Liver (tissue), 9 donors: Measurements from ENCODE around the gene UAP1. TPM values are rescaled to one million over a fixed set of nuclear protein-coding genes. Genes with fewer than 3 reads are reported as not detected.

Experiments
- DNase-seq: peaks from one replicate; pipeline ENCODE4 v3.0.0-alpha.2; 2017; ENCODE audit warnings: low spot score
- H3K27ac ChIP-seq, 2 donors: one replicate each; pipeline ENCODE4 v1.7.0; 2013; ENCODE audit warnings: inconsistent platforms in 2 of 2, low read length in 2 of 2, control low read depth in 1 of 2, low read depth in 1 of 2, mild to moderate bottlenecking in 1 of 2
- H3K27me3 ChIP-seq, 4 donors: one replicate each; pipeline versions ENCODE4 v1.6.1 to v1.7.0; 2013; ENCODE audit warnings: low read length in 3 of 4, inconsistent platforms in 1 of 4, mild to moderate bottlenecking in 1 of 4, moderate library complexity in 1 of 4; ENCODE audit not compliant: control insufficient read depth in 4 of 4, insufficient read depth in 4 of 4
- H3K36me3 ChIP-seq, 4 donors: one replicate each; pipeline versions ENCODE4 v1.6.1 to v1.7.0; 2013; ENCODE audit warnings: low read length in 3 of 4, mild to moderate bottlenecking in 3 of 4, low read depth in 1 of 4, moderate library complexity in 1 of 4; ENCODE audit not compliant: control insufficient read depth in 4 of 4, insufficient read depth in 3 of 4
- H3K4me1 ChIP-seq, 4 donors: one replicate each; pipeline versions ENCODE4 v1.6.1 to v1.7.0; 2013; ENCODE audit warnings: low read length in 3 of 4, mild to moderate bottlenecking in 3 of 4, moderate library complexity in 1 of 4; ENCODE audit not compliant: control insufficient read depth in 4 of 4, insufficient read depth in 4 of 4
- H3K4me3 ChIP-seq, 3 donors: one replicate each; pipeline versions ENCODE4 v1.6.1 to v1.7.0; 2013; ENCODE audit warnings: low read length in 3 of 3, control low read depth in 1 of 3, low read depth in 1 of 3, mild to moderate bottlenecking in 1 of 3
- H3K9ac ChIP-seq, 2 donors: one replicate each; pipeline ENCODE4 v1.7.0; 2013; ENCODE audit warnings: low read length in 2 of 2, mild to moderate bottlenecking in 2 of 2, moderate library complexity in 2 of 2, control low read depth in 1 of 2, low read depth in 1 of 2
- H3K9me3 ChIP-seq, 4 donors: one replicate each; pipeline versions ENCODE4 v1.6.1 to v1.7.0; 2013; ENCODE audit warnings: low read length in 3 of 4; ENCODE audit not compliant: control insufficient read depth in 4 of 4
- EGR1 ChIP-seq, 2 donors: IDR thresholded peaks; 2 replicates each; pipeline ENCODE4 v1.6.1; 2016 to 2018; ENCODE audit warnings: antibody characterized with exemption in 2 of 2, low read depth in 2 of 2
- FOXA1 ChIP-seq: IDR thresholded peaks from 2 replicates; pipeline ENCODE4 v1.6.1; 2016; ENCODE audit warnings: antibody characterized with exemption
- FOXA2 ChIP-seq: IDR thresholded peaks from 2 replicates; pipeline ENCODE4 v1.6.1; 2016; ENCODE audit warnings: antibody characterized with exemption
- GABPA ChIP-seq, 2 donors: IDR thresholded peaks in 1 of 2; conservative IDR thresholded peaks in 1 of 2; 2 replicates each; pipeline ENCODE4 v1.6.1; 2016; ENCODE audit warnings: antibody characterized with exemption in 2 of 2, mild to moderate bottlenecking in 1 of 2, moderate library complexity in 1 of 2
- HNF4A ChIP-seq, 2 donors: conservative IDR thresholded peaks; 2 replicates each; pipeline ENCODE4 v1.6.1; 2016; ENCODE audit warnings: antibody characterized with exemption in 2 of 2, mild to moderate bottlenecking in 2 of 2
- HNF4G ChIP-seq: IDR thresholded peaks from 2 replicates; pipeline ENCODE4 v1.6.1; 2016; ENCODE audit warnings: antibody characterized with exemption
- JUND ChIP-seq, 2 donors: IDR thresholded peaks; 2 replicates each; pipeline ENCODE4 v1.6.1; 2016; ENCODE audit warnings: antibody characterized with exemption in 2 of 2
- NR2F2 ChIP-seq: IDR thresholded peaks from 2 replicates; pipeline ENCODE4 v1.6.1; 2016; ENCODE audit warnings: antibody characterized with exemption
- RAD21 ChIP-seq, 2 donors: IDR thresholded peaks; 2 replicates each; pipeline ENCODE4 v1.6.1; 2016; ENCODE audit warnings: antibody characterized with exemption in 2 of 2, mild to moderate bottlenecking in 2 of 2
- RXRA ChIP-seq, 2 donors: IDR thresholded peaks; 2 replicates each; pipeline ENCODE4 v1.6.1; 2017 to 2018; ENCODE audit warnings: antibody characterized with exemption in 2 of 2, mild to moderate bottlenecking in 1 of 2
- SP1 ChIP-seq: IDR thresholded peaks from 2 replicates; pipeline ENCODE4 v1.6.1; 2018; ENCODE audit warnings: antibody characterized with exemption, mild to moderate bottlenecking
- TAF1 ChIP-seq: conservative IDR thresholded peaks from 2 replicates; pipeline ENCODE4 v1.6.1; 2016; ENCODE audit warnings: antibody characterized with exemption, mild to moderate bottlenecking
- YY1 ChIP-seq: IDR thresholded peaks from 2 replicates; pipeline ENCODE4 v1.6.1; 2016; ENCODE audit warnings: antibody characterized with exemption, mild to moderate bottlenecking
- WGBS: extraction: QIAGEN DNeasy Blood & Tissue Kit; methylation state at CpG from one replicate; pipeline ENCODE4 v1.1.7; 2013; 5-methylcytosine and 5-hydroxymethylcytosine counted together
- polyA plus RNA-seq, 2 donors: library from polyadenylated mRNA; stranded (reverse) in 1 of 2; unstranded in 1 of 2; fragments of 200-250 nt in 1 of 2; fragments of >200 nt in 1 of 2; fragmentation: Nextera tagmentation in 1 of 2; extraction: Ambion mirVana in 1 of 2; gene quantifications; one replicate each; pipeline versions ENCODE4 v1.2.1 to v1.2.3, GENCODE V29; 2013 to 2015
- total RNA-seq, 2 donors: library from RNA; depleted of rRNA; stranded (reverse); fragments of >200 nt; gene quantifications; one replicate each; pipeline ENCODE4 v1.2.3, GENCODE V29; 2014
- TF ChIP-seq, protein P1 (sequence below): IDR thresholded peaks from 2 replicates; pipeline ENCODE4 v1.6.1; 2016; ENCODE audit warnings: antibody characterized with exemption
- TF ChIP-seq, protein P2 (sequence below): IDR thresholded peaks from 2 replicates; pipeline ENCODE4 v1.6.1; 2016; ENCODE audit warnings: antibody characterized with exemption
- TF ChIP-seq, protein P3 (sequence below): IDR thresholded peaks from 2 replicates; pipeline ENCODE4 v1.6.1; 2016; ENCODE audit warnings: antibody characterized with exemption, mild to moderate bottlenecking
- TF ChIP-seq, protein P4 (sequence below): fragments of 150-350 bp; IDR thresholded peaks from 2 replicates; pipeline ENCODE4 v1.5.1; 2017; ENCODE audit warnings: improper control_type of control experiment, low read depth, low read length; ENCODE audit not compliant: missing input control
- donor health status: healthy.
- donor health status: healthy.
- donor health status: healthy.
- donor health status: healthy.
- donor health status: healthy.

The UAP1 gene
- total and polyA plus RNA-seq, 4 donors = 28.9 to 120 (median 51.7) TPM

DNA sequence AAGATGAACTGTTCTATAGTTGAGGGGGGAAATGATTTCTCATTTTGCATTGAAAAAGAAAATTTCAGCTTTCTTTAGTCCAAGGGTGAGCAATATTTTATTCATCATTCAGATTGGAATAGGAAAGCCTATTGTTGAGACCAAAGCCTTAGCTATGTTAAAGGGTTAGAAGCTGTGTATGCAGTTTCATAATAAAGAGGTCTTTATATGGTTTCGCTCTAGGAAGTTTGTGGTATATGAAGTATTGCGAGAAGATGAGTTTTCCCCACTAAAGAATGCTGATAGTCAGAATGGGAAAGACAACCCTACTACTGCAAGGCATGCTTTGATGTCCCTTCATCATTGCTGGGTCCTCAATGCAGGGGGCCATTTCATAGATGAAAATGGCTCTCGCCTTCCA is 28.6 kb downstream of the UAP1 start:
- Histone ChIP-seq H3K27me3 (no peaks in the 10 kb centered on the region), H3K27ac (no peak overlapping the region), H3K4me1 (peaks cover 0 to 4% (median 2%) of the 10 kb centered on the region in 4 donors), H3K9me3 (no peaks in the 10 kb centered on the region), H3K4me3 (no peak overlapping the region), H3K9ac (no peak overlapping the region), H3K36me3 (peaks cover 10 to 72% (median 38%) of the 10 kb centered on the region in 4 donors)
- TF ChIP-seq NR2F2 (no peak), JUND (IDR thresholded peaks at IDR 0.05) (no peak), SP1 (no peak), RAD21 (IDR thresholded peaks at IDR 0.05) (no peak), FOXA1 (no peak), HNF4G (no peak), GABPA (IDR thresholded peaks at IDR 0.05 in 1 of 2, conservative IDR thresholded peaks at IDR 0.05 in 1 of 2) (no peak), EGR1 (IDR thresholded peaks at IDR 0.05; ENCODE audit: low read depth in 2 of 2) (no peak), TAF1 (no peak), FOXA2 (no peak), RXRA (IDR thresholded peaks at IDR 0.05) (no peak), YY1 (no peak), HNF4A (conservative IDR thresholded peaks at IDR 0.05) (no peak)
- TF ChIP-seq, protein P1, sequence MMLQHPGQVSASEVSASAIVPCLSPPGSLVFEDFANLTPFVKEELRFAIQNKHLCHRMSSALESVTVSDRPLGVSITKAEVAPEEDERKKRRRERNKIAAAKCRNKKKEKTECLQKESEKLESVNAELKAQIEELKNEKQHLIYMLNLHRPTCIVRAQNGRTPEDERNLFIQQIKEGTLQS = no peak
- TF ChIP-seq, protein P2, sequence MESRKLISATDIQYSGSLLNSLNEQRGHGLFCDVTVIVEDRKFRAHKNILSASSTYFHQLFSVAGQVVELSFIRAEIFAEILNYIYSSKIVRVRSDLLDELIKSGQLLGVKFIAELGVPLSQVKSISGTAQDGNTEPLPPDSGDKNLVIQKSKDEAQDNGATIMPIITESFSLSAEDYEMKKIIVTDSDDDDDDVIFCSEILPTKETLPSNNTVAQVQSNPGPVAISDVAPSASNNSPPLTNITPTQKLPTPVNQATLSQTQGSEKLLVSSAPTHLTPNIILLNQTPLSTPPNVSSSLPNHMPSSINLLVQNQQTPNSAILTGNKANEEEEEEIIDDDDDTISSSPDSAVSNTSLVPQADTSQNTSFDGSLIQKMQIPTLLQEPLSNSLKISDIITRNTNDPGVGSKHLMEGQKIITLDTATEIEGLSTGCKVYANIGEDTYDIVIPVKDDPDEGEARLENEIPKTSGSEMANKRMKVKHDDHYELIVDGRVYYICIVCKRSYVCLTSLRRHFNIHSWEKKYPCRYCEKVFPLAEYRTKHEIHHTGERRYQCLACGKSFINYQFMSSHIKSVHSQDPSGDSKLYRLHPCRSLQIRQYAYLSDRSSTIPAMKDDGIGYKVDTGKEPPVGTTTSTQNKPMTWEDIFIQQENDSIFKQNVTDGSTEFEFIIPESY = no peak
- TF ChIP-seq, protein P3, sequence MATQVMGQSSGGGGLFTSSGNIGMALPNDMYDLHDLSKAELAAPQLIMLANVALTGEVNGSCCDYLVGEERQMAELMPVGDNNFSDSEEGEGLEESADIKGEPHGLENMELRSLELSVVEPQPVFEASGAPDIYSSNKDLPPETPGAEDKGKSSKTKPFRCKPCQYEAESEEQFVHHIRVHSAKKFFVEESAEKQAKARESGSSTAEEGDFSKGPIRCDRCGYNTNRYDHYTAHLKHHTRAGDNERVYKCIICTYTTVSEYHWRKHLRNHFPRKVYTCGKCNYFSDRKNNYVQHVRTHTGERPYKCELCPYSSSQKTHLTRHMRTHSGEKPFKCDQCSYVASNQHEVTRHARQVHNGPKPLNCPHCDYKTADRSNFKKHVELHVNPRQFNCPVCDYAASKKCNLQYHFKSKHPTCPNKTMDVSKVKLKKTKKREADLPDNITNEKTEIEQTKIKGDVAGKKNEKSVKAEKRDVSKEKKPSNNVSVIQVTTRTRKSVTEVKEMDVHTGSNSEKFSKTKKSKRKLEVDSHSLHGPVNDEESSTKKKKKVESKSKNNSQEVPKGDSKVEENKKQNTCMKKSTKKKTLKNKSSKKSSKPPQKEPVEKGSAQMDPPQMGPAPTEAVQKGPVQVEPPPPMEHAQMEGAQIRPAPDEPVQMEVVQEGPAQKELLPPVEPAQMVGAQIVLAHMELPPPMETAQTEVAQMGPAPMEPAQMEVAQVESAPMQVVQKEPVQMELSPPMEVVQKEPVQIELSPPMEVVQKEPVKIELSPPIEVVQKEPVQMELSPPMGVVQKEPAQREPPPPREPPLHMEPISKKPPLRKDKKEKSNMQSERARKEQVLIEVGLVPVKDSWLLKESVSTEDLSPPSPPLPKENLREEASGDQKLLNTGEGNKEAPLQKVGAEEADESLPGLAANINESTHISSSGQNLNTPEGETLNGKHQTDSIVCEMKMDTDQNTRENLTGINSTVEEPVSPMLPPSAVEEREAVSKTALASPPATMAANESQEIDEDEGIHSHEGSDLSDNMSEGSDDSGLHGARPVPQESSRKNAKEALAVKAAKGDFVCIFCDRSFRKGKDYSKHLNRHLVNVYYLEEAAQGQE = no peak
- TF ChIP-seq, protein P4, sequence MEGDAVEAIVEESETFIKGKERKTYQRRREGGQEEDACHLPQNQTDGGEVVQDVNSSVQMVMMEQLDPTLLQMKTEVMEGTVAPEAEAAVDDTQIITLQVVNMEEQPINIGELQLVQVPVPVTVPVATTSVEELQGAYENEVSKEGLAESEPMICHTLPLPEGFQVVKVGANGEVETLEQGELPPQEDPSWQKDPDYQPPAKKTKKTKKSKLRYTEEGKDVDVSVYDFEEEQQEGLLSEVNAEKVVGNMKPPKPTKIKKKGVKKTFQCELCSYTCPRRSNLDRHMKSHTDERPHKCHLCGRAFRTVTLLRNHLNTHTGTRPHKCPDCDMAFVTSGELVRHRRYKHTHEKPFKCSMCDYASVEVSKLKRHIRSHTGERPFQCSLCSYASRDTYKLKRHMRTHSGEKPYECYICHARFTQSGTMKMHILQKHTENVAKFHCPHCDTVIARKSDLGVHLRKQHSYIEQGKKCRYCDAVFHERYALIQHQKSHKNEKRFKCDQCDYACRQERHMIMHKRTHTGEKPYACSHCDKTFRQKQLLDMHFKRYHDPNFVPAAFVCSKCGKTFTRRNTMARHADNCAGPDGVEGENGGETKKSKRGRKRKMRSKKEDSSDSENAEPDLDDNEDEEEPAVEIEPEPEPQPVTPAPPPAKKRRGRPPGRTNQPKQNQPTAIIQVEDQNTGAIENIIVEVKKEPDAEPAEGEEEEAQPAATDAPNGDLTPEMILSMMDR = no peak
- DNase-seq = no peak
- WGBS = 97% methylated on average over 3 of the region's 3 CpGs

DNA sequence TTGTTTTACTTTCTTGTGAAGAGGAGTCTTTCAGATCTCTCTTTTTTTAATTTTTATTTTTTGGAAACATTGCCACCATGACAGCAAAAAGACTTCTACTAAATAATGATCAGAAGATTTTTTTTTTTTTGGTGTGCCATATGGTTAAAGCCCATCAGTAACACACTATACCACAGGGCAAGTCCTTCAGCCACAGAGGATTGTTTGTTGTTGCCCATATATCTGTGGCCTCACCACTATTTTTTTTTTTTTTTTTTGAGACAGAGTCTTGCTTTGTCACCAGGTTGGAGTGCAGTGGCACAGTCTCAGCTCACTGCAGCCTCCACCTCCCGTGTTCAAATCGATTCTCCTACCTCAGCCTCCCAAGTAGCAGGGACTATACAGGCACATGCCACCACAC is 29.2 kb downstream of the UAP1 start:
- peaks cover 10 to 77% (median 38%) of the 10 kb centered on the region in 4 donors for H3K36me3 ChIP-seq
- WGBS = 98% methylated on average over 2 of the region's 2 CpGs
- H3K9me3 ChIP-seq = no peaks in the 10 kb centered on the region
- no peak overlapping the region for H3K9ac ChIP-seq
- no peak for DNase-seq
- H3K4me1 ChIP-seq = peaks cover 0 to 7% (median 2%) of the 10 kb centered on the region in 4 donors
- no peak overlapping the region for H3K4me3 ChIP-seq
- no peaks in the 10 kb centered on the region for H3K27me3 ChIP-seq
- H3K27ac ChIP-seq = no peak overlapping the region
- TF ChIP-seq, protein P3 = no peak
